Endothelial cell of umbilical vein (primary cell): ENCODE measurements around the gene LIMA1. TPM values are rescaled to one million over a fixed set of nuclear protein-coding genes. Genes with fewer than 3 reads are reported as not detected.
A peak's percentile ranks its signal among the peaks of the same experiment; 100 is the strongest.

ENCODE experiments used
- Bru-seq: library from RNA; stranded (reverse); fragments of 400-500 nt; gene quantifications from one replicate; lab custom pipeline; 2021; lab: Mats Ljungman, UMichigan
- BruChase-seq, 2 experiments: library from RNA; stranded (reverse); fragments of 400-500 nt; gene quantifications; one replicate each; lab custom pipeline; 2021; lab: Mats Ljungman, UMichigan
- BruUV-seq: library from RNA; stranded (reverse); fragments of 400-500 nt; replicated peaks from 2 replicates; lab custom pipeline; 2021; lab: Mats Ljungman, UMichigan
- CTCF ChIA-PET: fragments of 300-600, 350-600 bp; sonication (Branson Sonifier 250); formaldehyde crosslinking; loops from one replicate; lab custom pipeline; 2021; ENCODE audit warnings: antibody characterized with exemption, inconsistent platforms; lab: Charles Lee
- POLR2A ChIA-PET: fragments of 300-600, 350-600 bp; sonication (Branson Sonifier 250); formaldehyde crosslinking; loops from one replicate; lab custom pipeline; 2021; ENCODE audit warnings: antibody characterized with exemption, inconsistent platforms; lab: Charles Lee
- DNase-seq: peaks from one replicate; pipeline ENCODE4 v3.0.0-alpha.2; 2011; ENCODE audit warnings: low read depth, low spot score
- FAIRE-seq: peaks from 2 replicates; lab custom pipeline; 2011; peaks lifted over from hg19 to GRCh38; lab: Jason Lieb, UNC
- H2AFZ ChIP-seq: 2 replicates; pipeline ENCODE4 v1.6.0; 2012; ENCODE audit warnings: low read depth, low read length, control low read depth, inconsistent platforms
- H3K27ac ChIP-seq: 2 replicates; pipeline ENCODE4 v1.5.1; 2011; ENCODE audit warnings: low read depth, mild to moderate bottlenecking, control low read depth, low read length, moderate library complexity; ENCODE audit not compliant: insufficient read depth
- H3K27me3 ChIP-seq, 2 experiments: 2 replicates each; pipeline versions ENCODE4 v1.6.0 to v1.6.1; 2011; ENCODE audit warnings: low read length in 2 of 2, mixed read lengths in 1 of 2; ENCODE audit not compliant: control insufficient read depth in 2 of 2, insufficient read depth in 2 of 2
- H3K36me3 ChIP-seq, 2 experiments: 2 replicates in 1 of 2; 3 replicates in 1 of 2; pipeline ENCODE4 v1.5.1; 2011; ENCODE audit warnings: low read length in 2 of 2, mild to moderate bottlenecking in 1 of 2, moderate library complexity in 1 of 2; ENCODE audit not compliant: control insufficient read depth in 2 of 2, insufficient read depth in 2 of 2; ENCODE audit errors: extremely low read depth in 1 of 2
- H3K4me1 ChIP-seq: 3 replicates; pipeline ENCODE4 v1.5.1; 2011; ENCODE audit warnings: mild to moderate bottlenecking, low read length; ENCODE audit not compliant: control insufficient read depth, insufficient read depth; ENCODE audit errors: extremely low read depth
- H3K4me2 ChIP-seq: 2 replicates; pipeline ENCODE4 v1.6.1; 2011; ENCODE audit warnings: low read length, control low read depth, mixed read lengths; ENCODE audit not compliant: insufficient read depth
- H3K4me3 ChIP-seq, 3 experiments: fragments of 200-600 bp in 1 of 3; sonication (generic), shearing (Covaris generic) in 1 of 3; replicated peaks in 1 of 3; 2 replicates each; pipeline ENCODE4 v1.5.1; 2011 to 2016; ENCODE audit warnings: control low read depth in 3 of 3, low read length in 3 of 3, mild to moderate bottlenecking in 2 of 3, inconsistent platforms in 1 of 3, low read depth in 1 of 3, moderate library complexity in 1 of 3; ENCODE audit not compliant: insufficient read depth in 1 of 3
- H3K79me2 ChIP-seq: 2 replicates; pipeline ENCODE4 v1.6.0; 2012; ENCODE audit warnings: low read length, inconsistent platforms; ENCODE audit not compliant: control insufficient read depth, insufficient read depth
- H3K9ac ChIP-seq: replicated peaks from 2 replicates; pipeline ENCODE3; 2011; ENCODE audit warnings: low read length, control low read depth; ENCODE audit not compliant: insufficient read depth; ENCODE audit errors: extremely low read depth
- H3K9me1 ChIP-seq: replicated peaks from 3 replicates; pipeline ENCODE4 v1.6.0; 2011; ENCODE audit warnings: mild to moderate bottlenecking, low read length; ENCODE audit not compliant: control insufficient read depth, insufficient read depth; ENCODE audit errors: extremely low read depth
- H3K9me3 ChIP-seq: replicated peaks from 2 replicates; pipeline ENCODE4 v1.5.1; 2012; ENCODE audit warnings: low read length, inconsistent platforms; ENCODE audit not compliant: control insufficient read depth, insufficient read depth
- H4K20me1 ChIP-seq: replicated peaks from 2 replicates; pipeline ENCODE3; 2011; ENCODE audit warnings: mild to moderate bottlenecking, low read length; ENCODE audit not compliant: control insufficient read depth, insufficient read depth; ENCODE audit errors: extremely low read depth
- EZH2 ChIP-seq: IDR thresholded peaks from 2 replicates; pipeline ENCODE4 v1.6.1; 2012; ENCODE audit warnings: borderline replicate concordance, low read depth, mild to moderate bottlenecking, moderate library complexity, low read length, inconsistent platforms; ENCODE audit not compliant: severe bottlenecking
- FOS ChIP-seq: IDR thresholded peaks from 2 replicates; pipeline ENCODE4 v1.6.1; 2011; ENCODE audit warnings: mild to moderate bottlenecking, low read length, moderate library complexity, borderline replicate concordance; ENCODE audit not compliant: insufficient read depth
- GATA2 ChIP-seq: IDR thresholded peaks from 2 replicates; pipeline ENCODE4 v1.7.0; 2011; ENCODE audit warnings: low read depth, mild to moderate bottlenecking, moderate library complexity, mixed read lengths, low read length; ENCODE audit not compliant: insufficient read length, insufficient read depth
- JUN ChIP-seq: IDR thresholded peaks from 2 replicates; pipeline ENCODE4 v1.6.1; 2011; ENCODE audit warnings: borderline replicate concordance, low read depth; ENCODE audit not compliant: insufficient read length, insufficient read depth
- MYC ChIP-seq: IDR thresholded peaks from one replicate; pipeline ENCODE4 v1.6.1; 2011; ENCODE audit warnings: mild to moderate bottlenecking, low read depth, low read length
- POLR2A ChIP-seq: IDR thresholded peaks from 2 replicates; pipeline ENCODE4 v1.6.1; 2012; ENCODE audit warnings: low read depth, mild to moderate bottlenecking, control low read depth, low read length
- POLR2AphosphoS5 ChIP-seq: IDR thresholded peaks from 2 replicates; pipeline ENCODE4 v1.6.1; 2012; ENCODE audit warnings: low read depth, mild to moderate bottlenecking, control low read depth, low read length, moderate library complexity; ENCODE audit not compliant: insufficient read depth
- dilution Hi-C: fragments of 300-500 bp; cut with MboI; formaldehyde crosslinking; loops from one replicate; pipeline ENCODE4 v1.15.0; 2019; ENCODE audit warnings: low sequenced_read_pairs; ENCODE audit not compliant: extremely low pct_ligation_motif_present
- intact Hi-C: fragments of 100-400 bp; cut with micrococcal nuclease; formaldehyde crosslinking; loops from one replicate; pipeline ENCODE4 v1.10.0; 2022
- long read RNA-seq: library from polyadenylated mRNA; stranded (forward); transcript quantifications from one replicate; pipeline ENCODE4 v2.0.0, GENCODE V29; 2021
- polyA minus RNA-seq, 3 experiments: library from RNA; depleted of rRNA, polyadenylated mRNA; stranded (reverse); fragments of >200 nt; gene quantifications; 1 replicate in 1 of 3; 2 replicates in 2 of 3; pipeline ENCODE4 v1.2.3, GENCODE V29; 2011
- polyA plus RNA-seq, 4 experiments: library from polyadenylated mRNA; depleted of rRNA in 3 of 4; stranded (reverse) in 3 of 4; unstranded in 1 of 4; fragments of >200 nt; gene quantifications; 2 replicates each; pipeline versions ENCODE4 v1.2.1 to v1.2.3, GENCODE V29; 2011 to 2012; ENCODE audit warnings: missing spikeins in 1 of 4
- total RNA-seq: library from RNA; stranded (reverse); gene quantifications from 2 replicates; pipeline ENCODE4 v1.2.3, GENCODE V29; 2021
- TF ChIP-seq, protein P1 (sequence below): IDR thresholded peaks from 2 replicates; pipeline ENCODE4 v1.6.1; 2011; ENCODE audit not compliant: insufficient read depth, insufficient read length
- TF ChIP-seq, protein P2 (sequence below), 2 donors: IDR thresholded peaks; 1 replicate in 1 of 2; 2 replicates in 1 of 2; pipeline ENCODE4 v1.5.1; 2011; ENCODE audit warnings: low read length in 2 of 2, mild to moderate bottlenecking in 2 of 2, moderate library complexity in 2 of 2, control low read depth in 1 of 2, inconsistent platforms in 1 of 2, low read depth in 1 of 2; ENCODE audit not compliant: insufficient read depth in 1 of 2; ENCODE audit errors: extremely low read depth in 1 of 2

The LIMA1 gene
- 81.3 and 87.3 TPM in 2 replicates for total RNA-seq
- polyA plus RNA-seq: 25.6 and 35.0 TPM in 2 replicates
- 40.0 and 41.7 TPM in 2 replicates for polyA plus RNA-seq (2011; cell fraction: cytosol; rRNA removed)
- 106 and 111 TPM in 2 replicates for polyA plus RNA-seq (2011; cell fraction: nucleus; rRNA removed)
- polyA plus RNA-seq (2012): 56.4 and 68.9 TPM in 2 replicates
- 87.9 and 97.0 TPM in 2 replicates for polyA minus RNA-seq
- polyA minus RNA-seq (2011; cell fraction: cytosol; rRNA and poly(A)+ RNA removed): 27.1 TPM
- polyA minus RNA-seq (2011; cell fraction: nucleus; rRNA and poly(A)+ RNA removed): 89.4 and 125 TPM in 2 replicates
- Bru-seq, nascent RNA: percentile 63 among the genes with signal in this experiment
- BruChase-seq, experiment 1, labeled RNA remaining after a 6-hour chase: percentile 74 among the genes with signal in this experiment
- BruChase-seq, experiment 2, labeled RNA remaining after a 2-hour chase: percentile 57 among the genes with signal in this experiment
- long read RNA-seq, transcript LIMA1-215 (8 exons, 3,254 nt): major isoform, 102 of 145 reads
- long read RNA-seq, transcript LIMA1-214 (8 exons, 3,612 nt): minor isoform, 10 of 145 reads
- long read RNA-seq, transcript LIMA1-201 (11 exons, 3,706 nt): minor isoform, 12 of 145 reads
- long read RNA-seq, partial matches to known transcripts: 3 of 145 reads
- long read RNA-seq, other reads (novel, unspliced or antisense): 11 of 145 reads

DNA sequence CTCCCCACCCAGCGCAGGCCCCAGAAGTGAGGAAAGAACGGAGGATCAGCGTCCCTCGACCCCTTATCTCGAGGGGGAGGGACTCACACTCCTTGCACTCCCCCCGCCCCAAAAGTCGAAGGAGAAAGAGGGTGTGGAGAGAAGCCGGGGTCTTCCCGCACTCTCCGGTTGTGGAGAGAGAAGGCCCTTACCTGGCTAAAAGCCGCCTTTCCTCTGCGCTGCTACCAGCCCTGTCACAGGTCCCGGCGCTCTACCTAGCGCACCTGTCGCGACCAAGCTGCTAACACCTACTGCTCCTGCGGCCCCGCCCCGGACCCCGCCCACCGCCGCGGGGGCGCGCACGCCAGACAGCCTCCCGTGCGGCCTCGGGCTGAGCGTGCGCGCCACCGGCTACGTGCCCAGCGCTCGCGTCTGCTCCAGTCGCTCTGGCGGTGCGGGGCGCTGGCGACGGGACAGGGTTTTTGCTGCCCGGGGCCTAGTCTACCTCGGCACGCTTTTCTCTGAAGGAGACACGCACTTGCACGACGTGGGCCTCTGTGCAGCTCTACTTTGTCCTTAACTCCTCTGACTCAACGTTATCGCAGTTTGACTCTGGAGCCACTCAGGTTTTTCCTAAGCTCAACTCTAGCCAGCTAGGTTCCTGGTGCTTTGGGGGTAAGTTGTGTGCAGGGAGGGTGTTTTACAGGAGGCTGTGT lies at the start of gene LIMA1:
Gene LIMA1, minus strand, starts transcription at position 292 of the 695 bp plus-strand sequence. CDS start 34,769 bp downstream, outside the sequence.
- no peaks in the 10 kb centered on the region for H3K36me3 ChIP-seq
- POLR2A ChIA-PET: interaction anchor here (0.6 kb wide), 1 partner anchor 219 kb away, joined by 9 read pairs; no protein-coding TSS in a partner anchor

More for the DNA sequence above, at the start of gene LIMA1:
- Histone ChIP-seq H2AFZ (peak within 1 kb of the TSS; percentile 98), H3K79me2 (no peaks in the 10 kb centered on the region), H3K4me1 (peaks cover 15% of the 10 kb centered on the region), H3K4me2 (peak within 1 kb of the TSS; percentile 87), H3K9ac (peak within 1 kb of the TSS; percentile 73), H3K9me1 (no peaks in the 10 kb centered on the region), H3K9me3 (no peaks in the 10 kb centered on the region), H3K4me3 (peak within 1 kb of the TSS; percentile 43 to 76 (median 52)), H3K27me3 (no peaks in the 10 kb centered on the region), H3K27ac (peak within 1 kb of the TSS; percentile 4), H4K20me1 (no peaks in the 10 kb centered on the region)
- CTCF ChIA-PET: interaction anchor here (0.7 to 2.7 kb wide), 16 partner anchors 11 to 198 kb away, joined by 3 to 27 read pairs (median 4); partner anchors contain the start of genes COX14 and SMARCD1
- BruUV-seq: no TSS peak
- TF ChIP-seq POLR2A: peak; percentile 89
- TF ChIP-seq POLR2AphosphoS5: peak; percentile 95
- TF ChIP-seq, protein P1, sequence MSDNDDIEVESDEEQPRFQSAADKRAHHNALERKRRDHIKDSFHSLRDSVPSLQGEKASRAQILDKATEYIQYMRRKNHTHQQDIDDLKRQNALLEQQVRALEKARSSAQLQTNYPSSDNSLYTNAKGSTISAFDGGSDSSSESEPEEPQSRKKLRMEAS: no peak
- no peak for TF ChIP-seq MYC
- no peak for TF ChIP-seq EZH2
- TF ChIP-seq, protein P2, sequence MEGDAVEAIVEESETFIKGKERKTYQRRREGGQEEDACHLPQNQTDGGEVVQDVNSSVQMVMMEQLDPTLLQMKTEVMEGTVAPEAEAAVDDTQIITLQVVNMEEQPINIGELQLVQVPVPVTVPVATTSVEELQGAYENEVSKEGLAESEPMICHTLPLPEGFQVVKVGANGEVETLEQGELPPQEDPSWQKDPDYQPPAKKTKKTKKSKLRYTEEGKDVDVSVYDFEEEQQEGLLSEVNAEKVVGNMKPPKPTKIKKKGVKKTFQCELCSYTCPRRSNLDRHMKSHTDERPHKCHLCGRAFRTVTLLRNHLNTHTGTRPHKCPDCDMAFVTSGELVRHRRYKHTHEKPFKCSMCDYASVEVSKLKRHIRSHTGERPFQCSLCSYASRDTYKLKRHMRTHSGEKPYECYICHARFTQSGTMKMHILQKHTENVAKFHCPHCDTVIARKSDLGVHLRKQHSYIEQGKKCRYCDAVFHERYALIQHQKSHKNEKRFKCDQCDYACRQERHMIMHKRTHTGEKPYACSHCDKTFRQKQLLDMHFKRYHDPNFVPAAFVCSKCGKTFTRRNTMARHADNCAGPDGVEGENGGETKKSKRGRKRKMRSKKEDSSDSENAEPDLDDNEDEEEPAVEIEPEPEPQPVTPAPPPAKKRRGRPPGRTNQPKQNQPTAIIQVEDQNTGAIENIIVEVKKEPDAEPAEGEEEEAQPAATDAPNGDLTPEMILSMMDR (IDR thresholded peaks at IDR 0.05; ENCODE audit: extremely low read depth in 1 of 2, insufficient read depth in 1 of 2, low read depth in 1 of 2, low read length in 2 of 2): peak in 1 of 2 donors; percentile 50
- TF ChIP-seq GATA2: no peak
- TF ChIP-seq FOS: no peak
- no peak for TF ChIP-seq JUN
- intact Hi-C loops: loop anchor here (1.0 kb wide), 2 partner anchors 61 to 86 kb away; no protein-coding TSS in a partner anchor
- FAIRE-seq: peak; percentile 59
- dilution Hi-C loops: no loop called here
- peak; percentile 84 for DNase-seq
